HG02610 (cell line): ENCODE measurements around the gene MEI4.
"Not testable (repeated sequence)": the region's sequence is repeated elsewhere in the genome, so short reads cannot be mapped to it uniquely, and the experiment has no call there.

Experiments
- ATAC-seq: cut with Tn5 transposase; IDR thresholded peaks from one replicate; pipeline ENCODE4 v1.9.1; 2021; ENCODE audit warnings: mild to moderate bottlenecking, moderate library complexity; ENCODE audit not compliant: unreplicated experiment

The MEI4 gene

DNA sequence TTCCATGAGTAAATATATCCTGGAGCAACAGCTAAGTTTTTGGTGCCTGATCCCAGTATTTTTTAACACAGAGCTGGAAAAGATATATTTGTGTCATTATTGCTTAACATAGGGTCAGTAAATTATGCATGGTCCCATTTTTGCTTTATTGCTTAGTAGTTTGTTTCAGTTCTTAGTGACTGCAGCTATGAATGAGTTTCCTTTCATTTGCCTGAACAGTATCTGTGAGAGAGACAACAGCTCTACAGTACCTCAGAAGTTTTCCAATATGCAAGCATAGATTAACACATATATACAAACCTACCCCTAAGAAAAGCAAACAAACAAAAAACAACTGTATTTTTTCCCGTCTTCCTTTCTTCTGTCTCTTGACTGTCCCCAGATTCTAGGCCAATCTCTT is 160.3 kb downstream of the MEI4 start:
- ATAC-seq: no peak

- ATAC-seq: no peak
Observed at GRCh38 chr6:77814119-77814518, 161.3 kb downstream of the MEI4 start.

DNA sequence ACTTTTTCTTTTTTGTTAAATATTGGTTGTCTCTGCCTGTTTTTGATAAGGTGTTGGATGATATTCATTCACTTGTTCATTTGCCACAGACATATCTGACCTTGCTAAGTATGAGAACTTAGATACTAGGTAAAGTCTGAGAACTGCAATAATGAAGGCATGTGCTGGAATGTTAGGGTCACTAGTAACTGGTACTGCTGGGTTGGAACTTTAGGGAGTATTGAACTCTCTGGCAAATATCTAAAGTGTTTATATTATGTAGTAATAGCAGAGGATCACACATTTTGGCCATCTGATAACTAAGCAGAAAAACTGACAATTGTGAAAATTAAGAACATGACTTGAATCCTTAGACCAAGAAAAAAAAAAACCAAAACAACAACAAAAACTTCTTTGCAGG is 162.7 kb downstream of the MEI4 start:
- ATAC-seq: no peak

GRCh38 chr6:77816766-77817270 is 164.0 kb downstream of the MEI4 start:
- no peak for ATAC-seq

DNA sequence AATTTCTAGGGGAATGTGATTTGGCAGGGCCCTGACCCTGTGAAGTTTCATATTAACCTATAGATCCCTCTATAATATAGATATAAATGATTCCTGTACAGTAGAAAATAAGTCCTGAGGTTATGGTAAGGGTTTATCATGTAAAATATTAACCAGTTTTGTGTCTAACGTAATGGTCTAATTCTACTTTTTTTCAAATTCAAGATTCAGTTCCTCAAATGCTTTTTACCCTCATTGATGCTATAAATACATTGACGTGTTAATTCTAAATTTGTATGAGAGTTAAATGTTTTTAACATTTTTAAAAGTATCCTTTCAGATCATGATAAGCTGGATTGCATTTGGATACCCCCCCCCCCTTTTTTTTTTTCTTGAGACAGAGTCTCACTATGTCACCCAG is 169.4 kb downstream of the MEI4 start:
- ATAC-seq: no peak

DNA sequence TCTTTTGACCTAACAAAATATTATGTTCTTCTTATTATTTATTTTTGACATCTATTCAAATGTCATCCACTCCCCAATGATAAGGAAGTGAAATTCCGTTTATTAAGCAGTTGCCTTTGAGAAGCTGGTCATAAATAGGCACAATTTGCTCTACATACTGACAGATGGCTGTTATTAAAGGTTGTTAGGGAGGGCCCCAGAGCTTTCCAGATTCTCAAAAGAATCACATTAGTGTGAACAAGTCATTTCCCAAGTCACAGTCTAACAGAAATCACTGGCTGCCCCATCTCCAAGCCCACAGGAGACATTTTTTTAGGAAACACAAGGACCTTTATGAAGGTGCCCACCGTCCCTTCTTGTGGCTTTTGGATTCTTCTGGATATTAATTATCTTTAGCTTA is 172.4 kb downstream of the MEI4 start:
- ATAC-seq: no peak

DNA sequence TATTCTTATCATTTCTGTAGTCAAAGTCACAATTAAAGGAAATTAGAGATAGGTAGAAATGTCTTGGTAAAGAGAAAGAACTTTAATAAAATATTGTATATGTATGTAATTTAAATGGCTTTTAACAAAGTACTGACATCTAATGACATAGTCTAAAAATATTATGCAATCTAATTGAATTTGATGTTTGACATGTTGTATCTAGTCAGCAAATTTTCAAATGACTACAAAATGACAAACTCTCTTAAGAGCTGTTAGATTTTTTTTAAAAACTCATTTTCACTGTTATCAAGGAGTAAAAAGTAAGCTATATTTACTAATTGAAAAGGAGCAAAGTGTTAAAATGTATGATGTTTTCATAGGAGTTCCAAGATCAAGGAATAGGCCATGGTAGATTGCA is 176.9 kb downstream of the MEI4 start:
- ATAC-seq: no peak

DNA sequence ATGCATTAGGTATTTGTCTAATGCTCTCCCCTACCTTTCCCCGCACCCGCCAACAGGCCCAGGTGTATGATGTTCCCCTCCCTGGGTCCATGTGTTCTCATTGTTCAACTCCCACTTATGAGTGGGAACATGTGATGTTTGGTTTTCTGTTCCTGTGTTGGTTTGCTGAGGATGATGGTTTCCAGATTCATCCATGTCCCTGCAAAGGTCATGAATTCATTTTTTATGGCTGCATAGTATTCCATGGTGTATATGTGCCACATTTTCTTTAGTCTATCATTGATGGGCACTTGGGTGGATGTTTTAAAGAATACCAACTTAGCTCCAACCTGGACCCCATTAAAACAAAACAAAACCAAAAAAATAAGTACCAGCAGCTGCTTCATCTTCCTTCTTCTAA is 180.9 kb downstream of the MEI4 start:
- ATAC-seq: not testable (repeated sequence)

- no peak for ATAC-seq
Observed at GRCh38 chr6:77834591-77834996, 181.8 kb downstream of the MEI4 start.

GRCh38 chr6:77837034-77837784 is 184.4 kb downstream of the MEI4 start:
- no peak for ATAC-seq

DNA sequence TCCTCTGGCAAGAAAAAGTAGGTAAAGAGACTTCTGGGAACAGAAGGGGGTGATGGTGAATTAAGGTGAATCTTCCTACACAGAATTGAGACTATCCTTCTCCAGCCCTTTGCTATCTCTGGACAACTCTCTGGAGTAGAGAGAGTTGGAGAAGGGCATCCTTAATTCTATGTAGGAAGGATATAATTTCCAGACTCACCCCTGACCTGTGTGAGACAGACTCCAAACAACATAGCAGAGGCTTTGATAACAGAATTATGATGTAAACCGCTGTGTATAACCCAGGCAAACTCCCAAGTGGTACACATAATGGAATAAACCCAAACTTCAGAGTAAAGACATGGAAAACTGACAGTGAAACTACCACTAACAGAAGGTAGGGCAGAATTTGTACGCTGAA is 186.5 kb downstream of the MEI4 start:
- ATAC-seq: no peak

DNA sequence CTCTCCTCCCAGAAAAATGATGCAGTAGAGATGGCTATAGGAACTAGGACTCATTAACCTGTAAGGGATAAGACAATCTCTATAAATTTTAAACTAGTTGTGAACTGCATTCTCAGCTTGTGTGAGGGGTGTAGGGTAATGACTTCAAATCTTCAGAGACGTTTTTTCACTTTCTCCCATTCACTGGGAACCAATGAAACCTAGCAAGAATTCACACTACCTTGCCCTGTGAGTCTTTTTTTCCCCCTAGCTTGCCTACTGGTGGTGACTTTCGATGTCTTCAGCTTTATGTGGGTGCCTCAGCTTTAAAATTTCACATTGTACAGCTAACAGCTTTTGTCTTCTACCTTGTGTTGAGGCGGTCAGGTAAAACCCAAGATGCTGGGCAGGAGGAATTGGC is 192.0 kb downstream of the MEI4 start:
- no peak for ATAC-seq

- no peak for ATAC-seq
Observed at GRCh38 chr6:77853401-77853800, 200.6 kb downstream of the MEI4 start.

DNA sequence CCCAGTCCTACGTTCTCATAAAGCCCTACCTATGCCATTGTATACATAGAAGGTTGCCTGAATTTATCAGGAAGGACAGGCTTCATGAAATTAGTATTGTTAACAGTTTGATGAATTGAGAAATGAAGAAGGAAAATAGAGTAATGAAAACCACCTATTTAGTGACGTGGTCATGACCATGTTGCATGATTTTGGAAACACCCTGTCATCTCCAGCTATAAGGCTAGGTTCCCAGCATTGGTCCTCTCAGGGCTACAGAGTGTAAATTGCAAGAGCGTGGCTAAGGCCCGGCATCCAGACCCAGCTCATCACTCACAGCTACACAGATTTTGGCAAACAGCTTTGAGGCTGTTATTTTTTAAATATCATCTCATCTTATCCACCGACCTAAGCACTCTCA is 203.6 kb downstream of the MEI4 start:
- ATAC-seq: no peak

GRCh38 chr6:77857421-77857820 is 204.6 kb downstream of the MEI4 start:
- ATAC-seq: no peak

DNA sequence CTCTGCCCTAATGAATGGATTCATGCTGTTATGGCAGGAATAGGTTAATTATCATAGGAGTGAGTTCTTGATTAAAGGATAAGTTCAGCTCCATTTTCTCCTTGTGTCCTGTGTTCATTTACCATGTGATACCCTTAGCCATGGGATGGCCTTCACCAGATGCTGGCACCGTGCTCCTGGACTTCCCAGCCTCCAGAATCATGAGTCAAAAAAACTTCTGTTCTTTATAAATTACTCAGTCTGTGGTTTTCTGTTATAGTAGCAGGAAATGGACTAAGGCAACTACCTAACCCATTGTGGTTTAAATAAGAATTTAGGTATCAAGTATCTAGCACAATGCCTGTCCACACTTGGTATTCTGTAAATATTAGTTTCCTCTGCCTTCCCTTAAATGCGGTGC is 223.5 kb downstream of the MEI4 start:
- ATAC-seq: no peak

DNA sequence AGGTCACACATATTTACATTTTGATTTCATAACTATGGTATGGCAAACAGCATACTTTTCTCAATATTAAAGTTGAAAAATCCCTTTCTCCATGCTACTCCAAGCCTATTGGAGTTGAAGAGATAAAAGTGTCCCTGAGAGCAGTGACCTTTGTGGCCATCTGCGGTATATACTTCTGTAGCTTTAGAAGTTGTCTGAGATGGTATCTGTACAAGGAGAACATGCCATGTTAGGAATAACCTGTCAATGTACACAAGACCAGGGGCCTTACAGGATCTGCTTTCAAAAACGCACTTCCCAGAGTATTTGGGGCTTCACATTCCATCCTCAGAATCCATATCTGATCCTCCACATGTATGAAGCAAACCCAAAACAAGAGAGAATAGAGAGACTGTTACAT is 226.7 kb downstream of the MEI4 start:
- no peak for ATAC-seq

DNA sequence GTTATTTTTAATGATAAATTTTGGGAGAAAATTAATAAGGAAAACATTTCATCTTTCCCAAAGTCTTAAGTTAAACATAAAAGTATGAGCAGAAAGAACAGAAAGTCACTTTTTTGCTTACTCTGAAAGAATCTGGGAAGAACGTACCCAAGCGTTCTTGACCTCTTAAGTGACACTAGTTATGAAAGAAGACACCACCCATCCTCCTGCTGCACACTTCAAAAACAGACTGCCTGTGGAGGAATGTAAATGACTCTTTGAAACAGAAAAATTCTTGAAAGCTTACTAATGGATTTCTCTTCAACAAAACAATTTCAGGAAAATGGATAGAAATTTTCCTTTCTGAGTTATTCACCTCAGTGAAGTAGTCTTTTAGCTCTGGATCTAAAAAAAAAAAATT is 227.7 kb downstream of the MEI4 start:
- ATAC-seq: no peak

GRCh38 chr6:77883851-77884250 is 231.0 kb downstream of the MEI4 start:
- ATAC-seq: no peak

GRCh38 chr6:77893391-77893790 is 240.6 kb downstream of the MEI4 start:
- ATAC-seq: no peak

GRCh38 chr6:77906070-77906469 is 253.2 kb downstream of the MEI4 start:
- no peak for ATAC-seq

GRCh38 chr6:77910826-77911225 is 258.0 kb downstream of the MEI4 start:
- no peak for ATAC-seq

GRCh38 chr6:77926198-77926751 is 273.4 kb downstream of the MEI4 start:
- ATAC-seq: no peak
